B cell (primary cell): ENCODE results near the gene CACNA1H.
"Not testable (repeated sequence)": the region's sequence is repeated elsewhere in the genome, so short reads cannot be mapped to it uniquely, and the experiment has no call there.

Experiments
- EZH2 ChIP-seq: IDR thresholded peaks from 2 replicates; pipeline ENCODE4 v1.6.1; 2012; ENCODE audit warnings: borderline replicate concordance, low read depth, mild to moderate bottlenecking, moderate library complexity, low read length; ENCODE audit not compliant: insufficient read depth, poor library complexity, severe bottlenecking
- TF ChIP-seq, protein P1 (sequence below): fragments of 200-600 bp; IDR thresholded peaks from one replicate; pipeline ENCODE4 v1.8.0; 2022; ENCODE audit warnings: antibody characterized with exemption, mild to moderate bottlenecking

GRCh38 chr16:1240436-1240835, 87.5 kb downstream of the CACNA1H start, which contains the start of gene TPSAB1:
- TF ChIP-seq, protein P1, sequence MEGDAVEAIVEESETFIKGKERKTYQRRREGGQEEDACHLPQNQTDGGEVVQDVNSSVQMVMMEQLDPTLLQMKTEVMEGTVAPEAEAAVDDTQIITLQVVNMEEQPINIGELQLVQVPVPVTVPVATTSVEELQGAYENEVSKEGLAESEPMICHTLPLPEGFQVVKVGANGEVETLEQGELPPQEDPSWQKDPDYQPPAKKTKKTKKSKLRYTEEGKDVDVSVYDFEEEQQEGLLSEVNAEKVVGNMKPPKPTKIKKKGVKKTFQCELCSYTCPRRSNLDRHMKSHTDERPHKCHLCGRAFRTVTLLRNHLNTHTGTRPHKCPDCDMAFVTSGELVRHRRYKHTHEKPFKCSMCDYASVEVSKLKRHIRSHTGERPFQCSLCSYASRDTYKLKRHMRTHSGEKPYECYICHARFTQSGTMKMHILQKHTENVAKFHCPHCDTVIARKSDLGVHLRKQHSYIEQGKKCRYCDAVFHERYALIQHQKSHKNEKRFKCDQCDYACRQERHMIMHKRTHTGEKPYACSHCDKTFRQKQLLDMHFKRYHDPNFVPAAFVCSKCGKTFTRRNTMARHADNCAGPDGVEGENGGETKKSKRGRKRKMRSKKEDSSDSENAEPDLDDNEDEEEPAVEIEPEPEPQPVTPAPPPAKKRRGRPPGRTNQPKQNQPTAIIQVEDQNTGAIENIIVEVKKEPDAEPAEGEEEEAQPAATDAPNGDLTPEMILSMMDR = not testable (repeated sequence)
- not testable (repeated sequence) for TF ChIP-seq EZH2
